HG03103 (cell line): ENCODE measurements around the gene NME1.
A peak's percentile ranks its signal among the peaks of the same experiment; 100 is the strongest.
"Not testable (repeated sequence)": the region's sequence is repeated elsewhere in the genome, so short reads cannot be mapped to it uniquely, and the experiment has no call there.

Source experiments
- ATAC-seq: cut with Tn5 transposase; IDR thresholded peaks from one replicate; pipeline ENCODE4 v1.9.1; 2021; ENCODE audit warnings: low read depth; ENCODE audit not compliant: unreplicated experiment

The NME1 gene

DNA sequence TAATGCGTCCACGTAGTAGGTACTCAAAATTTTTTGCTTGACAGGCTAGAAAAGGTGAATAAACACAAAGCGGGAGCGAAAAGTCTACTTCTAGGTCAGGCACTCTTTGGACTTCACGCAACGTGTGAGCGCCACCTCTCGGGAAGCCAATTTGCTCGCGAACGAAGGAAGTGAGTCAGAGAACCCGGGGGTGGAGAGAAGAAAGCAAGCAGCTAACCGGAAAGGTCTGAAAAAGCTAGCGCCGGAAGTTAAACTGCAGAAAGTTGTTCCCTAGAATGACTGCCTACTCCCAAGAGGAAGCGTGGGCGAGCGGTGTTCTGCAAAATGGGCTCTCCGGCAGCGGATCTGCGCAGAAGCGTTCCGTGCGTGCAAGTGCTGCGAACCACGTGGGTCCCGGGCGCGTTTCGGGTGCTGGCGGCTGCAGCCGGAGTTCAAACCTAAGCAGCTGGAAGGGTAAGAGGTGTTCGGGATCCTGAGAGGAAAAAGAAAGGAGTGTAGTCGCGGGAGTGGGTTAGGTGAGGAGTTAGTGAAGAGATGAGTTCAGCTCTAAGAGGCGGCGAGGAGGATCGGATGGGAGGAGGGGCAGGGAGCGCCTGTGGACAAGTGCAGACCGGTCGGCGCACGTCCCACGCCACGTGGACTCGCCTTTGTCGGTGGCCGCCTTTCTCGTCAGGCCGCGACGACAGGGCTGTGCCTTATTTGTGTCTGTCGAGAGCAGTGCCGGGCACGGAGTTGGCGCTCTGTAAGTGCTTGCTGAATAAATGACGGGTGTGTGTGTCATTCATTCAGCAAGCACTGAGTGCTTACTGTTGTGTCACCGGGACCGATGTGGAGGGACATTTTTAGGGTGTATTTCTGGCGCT lies at the start of gene NME1:
Gene NME1 (plus strand): TSS at position 350 of the 863 bp plus-strand sequence. CDS start 2,096 bp downstream, outside the sequence.
- ATAC-seq = peak; percentile 88

- no peak for ATAC-seq
These were observed 45.6 kb upstream of the NME1 start for GRCh38 chr17:51107778-51108177.

DNA sequence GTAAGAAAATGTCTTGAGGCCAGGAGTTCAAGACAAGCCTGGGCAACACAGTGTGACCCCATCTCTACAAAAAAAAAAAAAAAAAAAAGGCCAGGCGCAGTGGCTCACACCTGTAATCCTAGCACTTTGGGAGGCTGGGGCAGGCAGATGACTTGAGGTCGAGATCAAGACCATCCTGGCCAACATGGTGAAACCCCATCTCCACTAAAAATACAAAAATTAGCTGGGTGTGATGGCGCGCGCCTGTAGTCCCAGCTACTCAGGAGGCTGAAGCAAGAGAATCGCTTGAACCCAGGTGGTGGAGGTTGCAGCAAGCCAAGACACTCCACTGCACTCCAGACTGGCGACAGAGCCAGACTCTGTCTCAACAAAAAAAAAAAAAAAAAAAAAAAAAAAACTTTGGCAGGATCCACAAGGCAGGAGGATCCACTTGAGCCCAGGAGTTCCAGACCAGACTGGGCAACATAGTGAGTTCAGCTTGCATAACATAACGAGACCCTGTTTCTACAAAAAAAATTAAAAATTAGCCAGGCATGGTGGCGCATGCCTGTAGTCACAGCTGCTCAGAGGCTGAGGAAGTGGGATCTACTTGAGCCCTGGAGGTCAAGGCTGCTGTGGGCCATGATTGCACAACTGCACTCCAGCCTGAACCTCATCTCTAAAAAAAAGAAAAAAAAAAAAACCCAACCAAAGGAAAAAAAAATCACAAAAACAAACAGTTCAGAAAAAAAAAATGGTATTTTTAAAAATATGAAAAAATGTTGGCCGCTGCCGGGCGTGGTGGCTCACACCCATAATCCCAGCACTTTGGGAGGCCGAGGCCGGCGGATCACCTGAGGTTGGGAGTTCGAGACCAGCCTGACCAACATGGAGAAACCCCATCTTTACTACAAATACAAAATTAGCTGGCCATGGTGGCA lies 40.8 kb upstream of the NME1 start:
- ATAC-seq = not testable (repeated sequence)

- ATAC-seq = no peak
These were observed 38.2 kb upstream of the NME1 start for GRCh38 chr17:51115179-51115578.

- no peak for ATAC-seq
These were observed 34.8 kb upstream of the NME1 start for GRCh38 chr17:51118330-51119195.

DNA sequence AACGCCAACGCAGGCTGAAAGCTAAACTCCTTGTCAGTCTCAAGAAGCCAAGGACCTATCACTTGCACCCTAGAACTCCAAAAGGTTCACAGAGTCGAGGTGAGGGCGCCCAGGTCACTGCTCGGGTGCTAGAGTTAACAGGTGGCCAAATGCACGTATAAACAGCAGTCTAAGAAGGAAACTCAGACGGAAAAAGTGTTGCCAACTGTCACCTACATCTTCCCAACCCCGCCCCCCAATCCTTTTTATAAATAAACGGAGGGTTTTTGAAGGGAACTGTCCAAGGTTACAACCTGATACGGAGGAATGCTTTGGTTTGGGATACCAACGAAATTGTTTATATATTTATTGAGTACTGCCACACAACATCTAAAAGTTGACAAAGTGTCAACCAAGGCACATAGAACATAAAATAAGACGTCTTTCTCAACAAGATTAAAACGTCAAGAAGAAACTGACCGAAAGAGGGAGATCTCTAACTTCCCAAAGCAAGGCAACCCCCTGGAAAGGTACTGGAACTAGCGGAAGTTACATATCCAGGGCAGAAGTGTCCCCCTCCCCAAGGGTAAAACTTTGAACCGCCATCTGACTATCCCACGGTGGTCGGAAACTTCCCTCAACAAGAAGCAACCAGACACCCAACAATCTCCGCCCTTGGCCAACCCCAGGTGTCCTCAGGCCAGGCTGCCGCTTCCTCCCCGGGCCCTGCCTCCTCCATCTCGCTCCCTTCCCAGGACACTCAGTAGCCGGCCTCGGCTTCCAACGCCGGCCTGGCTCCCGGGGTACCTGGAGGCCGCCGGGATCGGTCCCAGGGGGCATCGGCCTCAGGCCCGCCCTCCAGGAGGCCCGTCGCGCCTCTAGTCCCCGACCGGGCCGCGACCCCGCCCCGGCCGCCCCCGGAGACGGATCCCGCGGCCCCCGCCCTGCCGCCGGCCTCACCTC lies 33.7 kb upstream of the NME1 start:
- ATAC-seq = peak; percentile 13

DNA sequence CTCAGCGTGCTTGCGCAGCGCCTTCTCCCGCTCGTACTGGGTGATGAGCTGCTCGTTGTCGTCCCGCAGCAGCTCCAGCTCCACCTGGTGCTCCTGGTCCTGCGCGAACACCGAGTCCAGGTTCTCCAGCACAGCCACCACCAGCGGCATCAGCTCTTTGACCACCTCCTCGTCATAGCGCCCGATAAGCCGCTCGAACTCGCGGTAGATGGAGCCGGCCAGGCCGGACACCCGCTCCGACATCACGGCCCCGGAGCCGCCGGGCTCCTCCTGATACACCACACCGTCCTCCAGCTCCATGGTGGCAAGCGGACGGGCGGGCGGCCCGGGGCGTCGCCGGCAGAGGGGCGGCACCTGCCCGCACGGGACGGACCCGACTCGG lies 33.0 kb upstream of the NME1 start:
- ATAC-seq = peak; percentile 26

- ATAC-seq = peak; percentile 64
These were observed 32.4 kb upstream of the NME1 start, which contains the start of gene SPAG9 for GRCh38 chr17:51120739-51121619. SPAG9 (minus strand) TSS chr17:51120868; CDS start chr17:51120656, 212 bp downstream.

DNA sequence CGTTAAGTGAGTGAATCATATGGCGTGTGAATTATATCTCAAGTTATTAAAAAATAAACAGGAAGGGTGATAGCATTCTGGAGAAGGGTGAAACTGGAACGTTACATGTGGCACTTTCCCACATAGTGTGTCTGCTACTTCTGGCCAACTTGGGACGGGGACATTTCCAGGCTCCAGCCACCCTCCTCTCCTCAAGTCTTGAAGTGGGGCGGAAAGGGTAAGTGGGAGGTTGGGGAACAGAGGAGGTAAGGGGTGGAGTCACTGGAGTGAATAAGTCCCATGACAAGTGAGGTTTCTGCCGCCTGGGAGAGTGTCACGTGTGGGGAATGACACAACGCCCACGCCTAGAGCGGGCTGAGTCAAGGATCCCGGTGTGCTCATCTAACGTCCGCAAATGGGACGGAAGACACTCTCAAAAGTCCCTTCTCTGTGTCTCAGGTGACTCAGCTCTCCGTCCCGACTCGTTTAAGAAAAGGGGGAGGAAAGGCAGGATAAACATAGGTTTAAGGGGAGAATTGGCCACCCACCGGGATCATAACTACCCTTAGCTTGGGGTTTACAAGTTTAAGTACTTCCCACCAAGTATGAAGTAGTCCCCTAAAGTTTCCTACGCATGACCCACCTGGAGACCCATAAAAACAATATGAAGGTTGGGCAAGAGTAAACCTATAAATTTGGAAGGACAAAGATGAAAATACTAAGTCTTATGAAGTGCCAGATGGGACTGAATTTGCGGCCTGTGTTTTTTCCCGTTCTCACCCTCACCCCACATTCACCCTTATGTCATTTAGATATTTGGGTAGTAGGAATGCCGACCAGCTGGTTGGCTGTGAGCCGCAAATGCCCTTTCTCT lies 31.5 kb upstream of the NME1 start:
- no peak for ATAC-seq

GRCh38 chr17:51122473-51123115 lies 30.8 kb upstream of the NME1 start:
- ATAC-seq = not testable (repeated sequence)

DNA sequence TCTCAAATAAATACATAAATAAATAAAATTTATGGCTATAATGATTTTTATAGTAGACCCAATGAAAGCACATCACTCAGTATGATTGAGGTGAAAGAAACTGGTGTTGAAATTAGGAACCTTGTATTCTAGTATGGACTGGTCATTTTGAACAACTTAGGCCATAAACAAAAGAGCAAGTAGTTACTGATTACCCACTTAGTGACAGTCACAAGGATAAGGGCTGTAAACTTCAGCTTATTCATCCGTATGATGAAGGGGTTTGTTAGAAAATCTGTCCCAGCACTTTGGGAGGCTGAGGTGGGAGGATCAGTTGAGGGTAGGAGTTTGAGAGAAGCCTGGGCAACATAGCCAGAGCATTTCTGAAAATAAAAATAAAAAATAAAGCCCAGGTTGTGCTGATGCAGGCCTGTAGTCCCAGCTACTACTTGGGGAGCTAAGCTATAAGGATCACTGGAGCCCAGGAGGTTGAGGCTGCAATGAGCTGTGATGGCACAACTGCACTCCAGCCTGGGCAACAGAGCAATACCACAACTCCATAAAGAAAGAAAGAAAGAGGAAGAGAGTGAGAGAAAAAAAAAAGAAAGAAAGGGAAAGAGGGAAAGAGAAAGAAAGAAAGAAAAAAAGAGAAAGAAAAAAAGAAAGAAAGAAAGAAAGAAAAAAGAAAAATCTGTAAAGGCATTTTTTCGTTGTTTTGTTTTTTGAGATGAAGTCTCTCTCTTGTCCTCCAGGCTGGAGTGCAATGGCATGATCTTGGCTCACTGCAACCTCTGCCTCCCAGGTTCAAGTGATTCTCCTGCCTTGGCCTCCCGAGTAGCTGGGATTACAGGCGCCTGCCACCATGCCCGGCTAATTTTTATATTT lies 28.5 kb upstream of the NME1 start:
- ATAC-seq = no peak

DNA sequence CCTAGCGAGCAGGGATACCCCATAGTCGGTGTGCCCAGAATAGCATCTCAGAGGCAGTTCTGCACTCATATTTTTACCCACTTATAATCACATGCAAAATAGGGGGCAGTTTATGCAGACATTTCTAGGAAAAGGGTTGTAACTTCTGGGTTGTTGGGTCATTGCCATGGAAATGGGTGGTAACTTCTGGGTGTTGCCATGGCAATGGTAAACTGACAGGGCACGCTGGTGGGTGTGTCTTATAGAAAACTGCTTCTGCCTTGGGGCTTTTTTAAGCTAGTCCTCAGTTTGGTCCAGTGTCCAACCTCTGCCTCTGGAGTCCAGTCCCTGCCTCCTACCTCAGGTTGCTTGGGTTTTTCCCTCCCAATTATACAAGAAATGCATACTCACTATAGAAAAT lies 25.3 kb upstream of the NME1 start:
- no peak for ATAC-seq

GRCh38 chr17:51132964-51133319 lies 20.4 kb upstream of the NME1 start:
- ATAC-seq = no peak

GRCh38 chr17:51133365-51133764 lies 20.0 kb upstream of the NME1 start:
- no peak for ATAC-seq

- no peak for ATAC-seq
These were observed 17.4 kb upstream of the NME1 start for GRCh38 chr17:51135956-51136355.

GRCh38 chr17:51142597-51142996 lies 10.8 kb upstream of the NME1 start:
- ATAC-seq = no peak
